Trophoblast cell (in vitro differentiated cells and primary cell): ENCODE results near the gene HAL.
A peak's percentile ranks its signal among the peaks of the same experiment; 100 is the strongest.

ENCODE experiments used
- DNase-seq, 2 donors: peaks; one replicate each; pipeline ENCODE4 v3.0.0-alpha.2; 2016
- H2AFZ ChIP-seq: 2 replicates; pipeline ENCODE4 v1.6.1; 2013; ENCODE audit warnings: low read length, moderate library complexity, mild to moderate bottlenecking; ENCODE audit not compliant: insufficient read depth, poor library complexity
- H2AK5ac ChIP-seq: 2 replicates; pipeline ENCODE4 v1.6.1; 2013; ENCODE audit warnings: mild to moderate bottlenecking, low read length
- H2BK120ac ChIP-seq: 2 replicates; pipeline ENCODE4 v1.6.1; 2013; ENCODE audit warnings: low read length, mild to moderate bottlenecking, moderate library complexity; ENCODE audit not compliant: insufficient read depth, poor library complexity
- H2BK12ac ChIP-seq: 2 replicates; pipeline ENCODE4 v1.6.1; 2013; ENCODE audit warnings: mild to moderate bottlenecking, low read length, moderate library complexity
- H2BK5ac ChIP-seq: 2 replicates; pipeline ENCODE4 v1.6.1; 2013; ENCODE audit warnings: low read length, low read depth, moderate library complexity, mild to moderate bottlenecking; ENCODE audit not compliant: poor library complexity
- H3K14ac ChIP-seq: 2 replicates; pipeline ENCODE4 v1.6.1; 2013; ENCODE audit warnings: mild to moderate bottlenecking, low read length
- H3K18ac ChIP-seq: 2 replicates; pipeline ENCODE4 v1.6.1; 2013; ENCODE audit warnings: mild to moderate bottlenecking, low read length
- H3K23ac ChIP-seq: 2 replicates; pipeline ENCODE4 v1.6.1; 2013; ENCODE audit warnings: low read length
- H3K27ac ChIP-seq: 2 replicates; pipeline ENCODE4 v1.5.1; 2013; ENCODE audit warnings: low read depth, mild to moderate bottlenecking, inconsistent platforms, low read length, moderate library complexity
- H3K27me3 ChIP-seq: 2 replicates; pipeline ENCODE4 v1.6.1; 2013; ENCODE audit warnings: inconsistent platforms, mild to moderate bottlenecking, low read length, moderate library complexity; ENCODE audit not compliant: insufficient read depth
- H3K36me3 ChIP-seq, 2 experiments: 1 replicate in 1 of 2; 2 replicates in 1 of 2; pipeline ENCODE4 v1.6.1; 2013; ENCODE audit warnings: low read length in 2 of 2, mild to moderate bottlenecking in 2 of 2, moderate library complexity in 1 of 2; ENCODE audit not compliant: insufficient read depth in 2 of 2, control insufficient read depth in 1 of 2
- H3K4ac ChIP-seq: 2 replicates; pipeline ENCODE4 v1.6.1; 2013; ENCODE audit warnings: low read depth, mild to moderate bottlenecking, low read length, moderate library complexity
- H3K4me1 ChIP-seq, 2 experiments: 1 replicate in 1 of 2; 2 replicates in 1 of 2; pipeline ENCODE4 v1.6.1; 2013; ENCODE audit warnings: low read length in 2 of 2, mild to moderate bottlenecking in 2 of 2, moderate library complexity in 1 of 2; ENCODE audit not compliant: insufficient read depth in 2 of 2, control insufficient read depth in 1 of 2
- H3K4me2 ChIP-seq: 2 replicates; pipeline ENCODE4 v1.6.1; 2013; ENCODE audit warnings: inconsistent platforms, mild to moderate bottlenecking, low read length, moderate library complexity
- H3K4me3 ChIP-seq: 2 replicates; pipeline ENCODE4 v1.5.1; 2013; ENCODE audit warnings: mild to moderate bottlenecking, low read depth, low read length, inconsistent platforms
- H3K79me1 ChIP-seq: one replicate; pipeline ENCODE4 v1.6.1; 2013; ENCODE audit warnings: low read length
- H3K79me2 ChIP-seq: 2 replicates; pipeline ENCODE4 v1.6.1; 2013; ENCODE audit warnings: low read length, mild to moderate bottlenecking; ENCODE audit not compliant: control insufficient read depth, insufficient read depth, poor library complexity
- H3K9ac ChIP-seq: 2 replicates; pipeline ENCODE4 v1.6.1; 2013; ENCODE audit warnings: mild to moderate bottlenecking, low read length
- H3K9me3 ChIP-seq: 2 replicates; pipeline ENCODE4 v1.6.1; 2013; ENCODE audit warnings: low read depth, mild to moderate bottlenecking, control low read depth, inconsistent platforms, low read length; ENCODE audit not compliant: insufficient read depth
- H4K12ac ChIP-seq: 2 replicates; pipeline ENCODE4 v1.6.1; 2013; ENCODE audit warnings: low read depth, mild to moderate bottlenecking, low read length, moderate library complexity
- H4K8ac ChIP-seq: 2 replicates; pipeline ENCODE4 v1.6.1; 2013; ENCODE audit warnings: low read depth, mild to moderate bottlenecking, low read length, moderate library complexity
- H4K91ac ChIP-seq: one replicate; pipeline ENCODE4 v1.6.1; 2013; ENCODE audit warnings: low read depth, mild to moderate bottlenecking, low read length, moderate library complexity
- WGBS: extraction: QIAGEN DNeasy Blood & Tissue Kit; methylation state at CpG from one replicate; pipeline ENCODE4 v1.1.7; 2013; ENCODE audit warnings: missing lambda C conversion rate; ENCODE audit not compliant: insufficient read length, insufficient coverage; ENCODE audit errors: extremely low coverage; 5-methylcytosine and 5-hydroxymethylcytosine counted together

The HAL gene

DNA sequence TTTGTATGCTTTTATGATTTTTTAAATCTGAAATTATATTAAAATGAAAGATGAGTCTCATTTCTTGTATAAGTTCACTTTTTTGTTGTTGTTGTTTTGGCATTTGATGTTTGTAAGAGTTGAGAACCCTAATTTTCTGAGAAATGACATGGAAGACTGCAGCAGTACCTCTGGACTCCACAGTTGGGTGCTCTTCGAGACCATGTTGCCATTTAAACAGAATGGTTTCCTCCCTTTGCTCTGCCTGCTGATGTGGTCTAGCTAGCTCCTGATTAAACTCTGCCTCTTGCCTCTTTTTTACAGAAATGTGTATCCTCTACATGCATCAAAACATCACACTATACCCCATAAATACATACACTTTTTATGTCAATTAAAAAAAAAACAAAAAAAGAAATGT is 45.0 kb upstream of the HAL start:
- no peak overlapping the region for H3K14ac ChIP-seq
- H2BK120ac ChIP-seq, result no peak overlapping the region
- no peak overlapping the region for H3K18ac ChIP-seq
- no peaks in the 10 kb centered on the region for H3K36me3 ChIP-seq
- no peak overlapping the region for H2BK5ac ChIP-seq
- H3K9ac ChIP-seq, result no peak overlapping the region
- H2BK12ac ChIP-seq, result no peak overlapping the region
- no peak overlapping the region for H2AK5ac ChIP-seq
- H3K79me2 ChIP-seq, result no peaks in the 10 kb centered on the region
- DNase-seq, result no peak
- H4K91ac ChIP-seq, result no peak overlapping the region
- H4K8ac ChIP-seq, result no peak overlapping the region
- no peak overlapping the region for H3K27ac ChIP-seq
- H3K4ac ChIP-seq, result no peak overlapping the region
- no peaks in the 10 kb centered on the region for H3K4me1 ChIP-seq
- H3K4me2 ChIP-seq, result no peak overlapping the region
- H3K4me3 ChIP-seq, result no peak overlapping the region
- H2AFZ ChIP-seq, result no peak overlapping the region
- H3K79me1 ChIP-seq, result no peaks in the 10 kb centered on the region
- no peaks in the 10 kb centered on the region for H3K27me3 ChIP-seq
- H3K23ac ChIP-seq, result no peak overlapping the region
- no peak overlapping the region for H4K12ac ChIP-seq
- no peaks in the 10 kb centered on the region for H3K9me3 ChIP-seq
- no CpG with 5 or more reads among the region's 1 CpG for WGBS

DNA sequence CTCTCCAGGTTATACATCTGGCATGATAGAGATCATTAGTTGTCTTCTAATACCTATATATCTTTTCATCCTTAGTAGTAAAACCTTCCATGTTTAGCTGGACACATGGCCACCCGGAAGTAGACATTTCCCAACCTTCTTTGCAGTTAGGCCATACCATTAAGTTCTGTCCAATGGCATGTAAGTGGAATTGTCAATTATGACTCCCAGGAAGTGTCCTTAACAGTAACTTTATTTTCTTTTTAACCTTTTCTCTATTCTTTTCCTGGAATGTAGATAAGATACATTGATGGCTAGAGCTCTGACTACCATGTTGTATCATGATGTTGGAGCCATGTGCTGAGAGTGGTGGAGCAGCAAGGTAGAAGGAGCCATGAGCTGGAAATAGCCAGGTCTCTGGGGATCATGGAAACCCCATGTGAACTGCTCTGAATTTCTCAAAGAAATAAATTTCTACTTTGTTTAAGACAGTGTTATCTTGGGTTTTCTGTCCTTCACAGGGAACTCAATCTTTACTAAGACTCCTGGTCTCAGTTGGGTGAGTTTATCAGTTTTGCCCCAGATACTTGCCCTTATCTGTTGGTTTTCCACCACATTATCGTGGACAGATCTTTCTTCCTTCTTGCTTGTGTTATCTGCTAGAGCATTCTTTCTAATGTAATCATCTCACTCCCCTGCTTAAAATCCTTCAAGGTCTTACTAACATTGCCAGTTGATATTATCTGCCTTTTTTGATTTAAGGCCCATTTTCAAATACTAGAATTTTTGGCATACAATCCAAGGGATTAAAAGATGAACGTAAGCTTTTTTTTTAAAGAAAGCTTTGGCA is 44.4 kb upstream of the HAL start:
- Histone ChIP-seq H3K4me1 (no peaks in the 10 kb centered on the region), H2BK12ac (no peak overlapping the region), H3K14ac (no peak overlapping the region), H2BK5ac (no peak overlapping the region), H3K36me3 (no peaks in the 10 kb centered on the region), H4K12ac (no peak overlapping the region), H3K79me1 (no peaks in the 10 kb centered on the region), H3K9ac (no peak overlapping the region), H3K4ac (no peak overlapping the region), H4K8ac (no peak overlapping the region), H3K27ac (no peak overlapping the region), H3K4me2 (no peak overlapping the region), H3K23ac (no peak overlapping the region), H3K27me3 (no peaks in the 10 kb centered on the region), H3K9me3 (no peaks in the 10 kb centered on the region), H3K18ac (no peak overlapping the region), H3K79me2 (no peaks in the 10 kb centered on the region), H3K4me3 (no peak overlapping the region), H2AK5ac (no peak overlapping the region), H4K91ac (no peak overlapping the region), H2BK120ac (no peak overlapping the region), H2AFZ (no peak overlapping the region)
- no CpG with 5 or more reads among the region's 3 CpGs for WGBS
- DNase-seq, result peak in 1 of 2 donors; percentile 81

DNA sequence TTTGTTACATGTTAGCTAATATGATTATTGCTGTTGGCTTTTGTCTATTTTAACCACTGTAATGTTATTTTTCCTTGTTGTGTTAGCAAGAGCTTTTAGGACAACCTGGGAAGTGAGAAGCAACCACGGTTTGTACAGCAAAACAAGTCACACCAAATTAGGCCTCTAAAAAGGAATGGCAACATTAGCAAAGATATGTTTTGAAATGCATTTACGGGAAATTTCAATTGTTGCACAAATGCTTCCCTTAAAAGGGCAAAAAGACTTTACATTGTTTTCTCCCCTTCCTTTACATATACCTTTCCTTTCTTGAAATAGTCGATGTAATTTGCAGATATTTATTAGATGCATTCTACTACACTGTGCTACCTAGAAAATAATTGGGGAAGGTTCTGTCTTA is 43.4 kb upstream of the HAL start:
- H3K9ac ChIP-seq, result no peak overlapping the region
- no peak overlapping the region for H3K4ac ChIP-seq
- H3K27ac ChIP-seq, result no peak overlapping the region
- H3K4me1 ChIP-seq, result no peaks in the 10 kb centered on the region
- H2BK12ac ChIP-seq, result no peak overlapping the region
- DNase-seq, result no peak
- H4K12ac ChIP-seq, result no peak overlapping the region
- no peak overlapping the region for H2BK120ac ChIP-seq
- no peak overlapping the region for H4K91ac ChIP-seq
- H3K14ac ChIP-seq, result no peak overlapping the region
- H3K23ac ChIP-seq, result no peak overlapping the region
- H3K27me3 ChIP-seq, result no peaks in the 10 kb centered on the region
- no peak overlapping the region for H3K18ac ChIP-seq
- H4K8ac ChIP-seq, result no peak overlapping the region
- H3K79me2 ChIP-seq, result no peaks in the 10 kb centered on the region
- no peak overlapping the region for H2AK5ac ChIP-seq
- H2BK5ac ChIP-seq, result no peak overlapping the region
- peaks cover 5% of the 10 kb centered on the region for H3K79me1 ChIP-seq
- no peaks in the 10 kb centered on the region for H3K36me3 ChIP-seq
- WGBS, result no CpG with 5 or more reads among the region's 3 CpGs
- no peak overlapping the region for H3K4me2 ChIP-seq
- no peaks in the 10 kb centered on the region for H3K9me3 ChIP-seq
- no peak overlapping the region for H2AFZ ChIP-seq
- H3K4me3 ChIP-seq, result no peak overlapping the region

GRCh38 chr12:96036765-96037455 is 40.8 kb upstream of the HAL start:
- no peak for DNase-seq
- no peak overlapping the region for H4K12ac ChIP-seq

More at GRCh38 chr12:96036765-96037455, 40.8 kb upstream of the HAL start:
- Histone ChIP-seq H3K23ac (no peak overlapping the region), H3K18ac (no peak overlapping the region), H3K79me2 (no peaks in the 10 kb centered on the region), H3K4me1 (no peaks in the 10 kb centered on the region), H3K27me3 (no peaks in the 10 kb centered on the region), H2BK12ac (no peak overlapping the region), H2AFZ (no peak overlapping the region), H4K8ac (no peak overlapping the region), H3K4me3 (no peak overlapping the region), H2BK5ac (no peak overlapping the region), H4K91ac (no peak overlapping the region), H3K9me3 (no peaks in the 10 kb centered on the region), H3K27ac (no peak overlapping the region), H3K36me3 (no peaks in the 10 kb centered on the region), H3K9ac (no peak overlapping the region), H3K4ac (no peak overlapping the region), H3K4me2 (no peak overlapping the region), H2BK120ac (no peak overlapping the region), H2AK5ac (no peak overlapping the region), H3K79me1 (peaks cover 5% of the 10 kb centered on the region), H3K14ac (no peak overlapping the region)
- WGBS, result no CpG with 5 or more reads among the region's 8 CpGs
